ENCODE measurements around the gene VBP1.
A peak's percentile ranks its signal among the peaks of the same experiment; 100 is the strongest.
"Not testable (repeated sequence)": the region's sequence is repeated elsewhere in the genome, so short reads cannot be mapped to it uniquely, and the experiment has no call there.

VBP1 gene

GRCh38 chrX:155216179-155216939 lies at the start of gene VBP1:
VBP1 (plus strand) TSS chrX:155216460; CDS start chrX:155216483, 23 bp downstream.
- peak; percentile 95 for DNase-seq

- no peak for DNase-seq
Measured at GRCh38 chrX:155169881-155170280, 46.4 kb upstream of the VBP1 start.

- no peak for DNase-seq
Measured at GRCh38 chrX:155179346-155179997, 36.8 kb upstream of the VBP1 start.

- DNase-seq, result no peak
Measured at GRCh38 chrX:155188786-155189185, 27.5 kb upstream of the VBP1 start.

- DNase-seq, result no peak
Measured at GRCh38 chrX:155211208-155211607, 5.1 kb upstream of the VBP1 start.

GRCh38 chrX:155213731-155214130 lies 2.5 kb upstream of the VBP1 start:
- DNase-seq, result no peak

- DNase-seq, result no peak
Measured at GRCh38 chrX:155215443-155216178, 649 bp upstream of the VBP1 start.

- peak; percentile 0 for DNase-seq
Measured at GRCh38 chrX:155216940-155217440, 730 bp downstream of the VBP1 start.

- DNase-seq, result no peak
Measured at GRCh38 chrX:155218777-155219176, 2.5 kb downstream of the VBP1 start.

GRCh38 chrX:155221351-155221750 lies 5.1 kb downstream of the VBP1 start:
- DNase-seq, result no peak

GRCh38 chrX:155223746-155224145 lies 7.5 kb downstream of the VBP1 start:
- DNase-seq, result not testable (repeated sequence)

GRCh38 chrX:155225774-155226173 lies 9.5 kb downstream of the VBP1 start:
- DNase-seq, result no peak

GRCh38 chrX:155231163-155231562 lies 14.9 kb downstream of the VBP1 start:
- DNase-seq, result no peak

- DNase-seq, result no peak
Measured at GRCh38 chrX:155235891-155236290, 19.6 kb downstream of the VBP1 start.

GRCh38 chrX:155237719-155238118 lies 21.5 kb downstream of the VBP1 start:
- no peak for DNase-seq

- DNase-seq, result no peak
Measured at GRCh38 chrX:155242300-155242699, 26.0 kb downstream of the VBP1 start.

GRCh38 chrX:155246748-155247147 lies 30.5 kb downstream of the VBP1 start:
- DNase-seq, result no peak

- no peak for DNase-seq
Measured at GRCh38 chrX:155247497-155247896, 31.2 kb downstream of the VBP1 start.

- no peak for DNase-seq
Measured at GRCh38 chrX:155251391-155251790, 35.1 kb downstream of the VBP1 start.

GRCh38 chrX:155259752-155260151 lies 43.5 kb downstream of the VBP1 start:
- no peak for DNase-seq

- no peak for DNase-seq
Measured at GRCh38 chrX:155262970-155263754, 46.9 kb downstream of the VBP1 start.

- DNase-seq, result peak; percentile 72
Measured at GRCh38 chrX:155263854-155264628, 47.8 kb downstream of the VBP1 start, which contains the start of gene RAB39B. RAB39B (minus strand) TSS chrX:155264491; CDS start chrX:155264288, 203 bp downstream.

Data from fibroblast of upper back skin (primary cell).